Ishikawa (cell line): Measurements from ENCODE around the gene ARRDC5.

Source experiments
- CEBPB ChIP-seq: IDR thresholded peaks from 2 replicates; pipeline ENCODE4 v1.6.1; 2012
- CREB1 ChIP-seq: IDR thresholded peaks from 2 replicates; pipeline ENCODE4 v1.6.1; 2012; ENCODE audit warnings: low read depth
- EP300 ChIP-seq: IDR thresholded peaks from 2 replicates; pipeline ENCODE4 v1.6.1; 2012; ENCODE audit warnings: borderline replicate concordance
- FOXM1 ChIP-seq: IDR thresholded peaks from 2 replicates; pipeline ENCODE4 v1.6.1; 2012; ENCODE audit warnings: low read depth, borderline replicate concordance
- NFIC ChIP-seq: IDR thresholded peaks from 2 replicates; pipeline ENCODE4 v1.6.1; 2012
- RAD21 ChIP-seq: IDR thresholded peaks from 2 replicates; pipeline ENCODE4 v1.6.1; 2012; ENCODE audit warnings: low read depth
- TAF1 ChIP-seq: IDR thresholded peaks from 2 replicates; pipeline ENCODE4 v1.6.1; 2012; ENCODE audit warnings: low read depth, mild to moderate bottlenecking
- YY1 ChIP-seq: IDR thresholded peaks from 2 replicates; pipeline ENCODE4 v1.6.1; 2012; ENCODE audit warnings: low read depth
- ZBTB7A ChIP-seq: IDR thresholded peaks from 2 replicates; pipeline ENCODE4 v1.6.1; 2012; ENCODE audit warnings: low read depth
- TF ChIP-seq, protein P1 (sequence below): IDR thresholded peaks from 2 replicates; pipeline ENCODE4 v1.6.1; 2012
- TF ChIP-seq, protein P2 (sequence below): IDR thresholded peaks from 2 replicates; pipeline ENCODE4 v1.6.1; 2012; ENCODE audit warnings: low read depth, mild to moderate bottlenecking

DNA sequence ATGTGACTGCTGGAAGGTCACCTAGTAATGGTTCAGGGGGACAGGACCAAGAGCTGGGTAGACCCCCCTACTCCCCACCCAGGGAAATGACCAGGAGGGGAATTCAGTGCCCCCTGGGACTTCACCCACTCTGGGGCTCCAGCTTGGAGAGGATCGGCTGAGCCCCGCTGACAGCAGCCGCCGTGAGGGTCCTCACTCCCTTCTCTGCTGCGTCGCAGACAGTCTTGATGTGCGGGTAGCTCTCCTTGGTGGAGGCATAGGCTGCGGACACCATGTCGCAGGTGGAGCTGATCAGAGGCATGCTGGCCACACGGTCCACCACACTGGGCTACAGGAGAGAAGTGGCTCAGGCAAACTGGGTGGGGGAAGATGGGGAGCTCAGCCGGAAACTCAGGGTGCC, 43.0 kb downstream of the ARRDC5 start:
- TF ChIP-seq, protein P1, sequence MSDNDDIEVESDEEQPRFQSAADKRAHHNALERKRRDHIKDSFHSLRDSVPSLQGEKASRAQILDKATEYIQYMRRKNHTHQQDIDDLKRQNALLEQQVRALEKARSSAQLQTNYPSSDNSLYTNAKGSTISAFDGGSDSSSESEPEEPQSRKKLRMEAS = no peak
- no peak for TF ChIP-seq RAD21
- no peak for TF ChIP-seq EP300
- no peak for TF ChIP-seq CREB1
- TF ChIP-seq, protein P2, sequence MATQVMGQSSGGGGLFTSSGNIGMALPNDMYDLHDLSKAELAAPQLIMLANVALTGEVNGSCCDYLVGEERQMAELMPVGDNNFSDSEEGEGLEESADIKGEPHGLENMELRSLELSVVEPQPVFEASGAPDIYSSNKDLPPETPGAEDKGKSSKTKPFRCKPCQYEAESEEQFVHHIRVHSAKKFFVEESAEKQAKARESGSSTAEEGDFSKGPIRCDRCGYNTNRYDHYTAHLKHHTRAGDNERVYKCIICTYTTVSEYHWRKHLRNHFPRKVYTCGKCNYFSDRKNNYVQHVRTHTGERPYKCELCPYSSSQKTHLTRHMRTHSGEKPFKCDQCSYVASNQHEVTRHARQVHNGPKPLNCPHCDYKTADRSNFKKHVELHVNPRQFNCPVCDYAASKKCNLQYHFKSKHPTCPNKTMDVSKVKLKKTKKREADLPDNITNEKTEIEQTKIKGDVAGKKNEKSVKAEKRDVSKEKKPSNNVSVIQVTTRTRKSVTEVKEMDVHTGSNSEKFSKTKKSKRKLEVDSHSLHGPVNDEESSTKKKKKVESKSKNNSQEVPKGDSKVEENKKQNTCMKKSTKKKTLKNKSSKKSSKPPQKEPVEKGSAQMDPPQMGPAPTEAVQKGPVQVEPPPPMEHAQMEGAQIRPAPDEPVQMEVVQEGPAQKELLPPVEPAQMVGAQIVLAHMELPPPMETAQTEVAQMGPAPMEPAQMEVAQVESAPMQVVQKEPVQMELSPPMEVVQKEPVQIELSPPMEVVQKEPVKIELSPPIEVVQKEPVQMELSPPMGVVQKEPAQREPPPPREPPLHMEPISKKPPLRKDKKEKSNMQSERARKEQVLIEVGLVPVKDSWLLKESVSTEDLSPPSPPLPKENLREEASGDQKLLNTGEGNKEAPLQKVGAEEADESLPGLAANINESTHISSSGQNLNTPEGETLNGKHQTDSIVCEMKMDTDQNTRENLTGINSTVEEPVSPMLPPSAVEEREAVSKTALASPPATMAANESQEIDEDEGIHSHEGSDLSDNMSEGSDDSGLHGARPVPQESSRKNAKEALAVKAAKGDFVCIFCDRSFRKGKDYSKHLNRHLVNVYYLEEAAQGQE = no peak
- no peak for TF ChIP-seq FOXM1
- no peak for TF ChIP-seq CEBPB
- no peak for TF ChIP-seq NFIC
- no peak for TF ChIP-seq YY1
- TF ChIP-seq ZBTB7A = no peak
- TF ChIP-seq TAF1 = no peak
